Fibroblast of skin of left quadriceps (primary cell): ENCODE results near the gene FOSL2.

Experiments used
- DNase-seq, 2 experiments: peaks; one replicate each; pipeline ENCODE4 v3.0.0-alpha.2; 2013; ENCODE audit warnings: low read depth in 2 of 2

Gene FOSL2

GRCh38 chr2:28394997-28395333 is 2.3 kb downstream of the FOSL2 start:
- no peak for DNase-seq

DNA sequence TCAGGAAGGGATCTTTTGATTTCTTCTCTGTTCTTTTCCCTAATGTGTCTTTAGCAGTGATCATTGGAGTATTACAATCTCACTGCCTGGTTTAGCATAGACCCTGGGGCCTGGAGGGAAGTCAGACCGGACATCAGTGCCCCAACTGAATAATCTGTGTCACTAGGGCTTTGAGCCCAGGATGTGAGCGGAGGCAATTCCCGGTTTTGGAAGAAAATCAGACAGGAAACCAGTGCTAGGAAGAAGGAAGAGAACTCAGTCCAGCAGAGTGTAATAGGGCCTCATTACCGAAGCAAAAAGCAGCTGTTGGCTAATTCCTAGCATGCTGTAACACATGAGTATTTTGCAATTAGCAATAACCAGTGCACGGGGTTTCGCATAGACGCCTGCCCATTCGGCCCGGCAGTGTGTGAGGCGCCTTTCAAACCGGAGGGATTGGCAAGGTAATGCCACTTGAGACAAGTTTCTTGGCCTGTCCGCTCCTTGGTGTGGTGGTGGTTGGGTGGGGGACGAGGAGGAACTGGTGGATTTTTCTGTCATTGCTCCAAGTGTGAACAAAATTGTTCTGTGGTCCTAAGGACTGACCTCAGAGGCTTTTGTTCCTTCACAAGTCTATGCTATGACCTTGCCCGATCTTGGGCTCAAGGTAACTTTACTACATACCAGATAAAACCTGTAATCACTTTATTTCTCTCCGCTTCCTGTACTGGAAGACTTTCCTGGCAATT is 2.8 kb downstream of the FOSL2 start:
- no peak for DNase-seq

- DNase-seq: no peak
These were observed 4.4 kb downstream of the FOSL2 start for GRCh38 chr2:28397043-28397381.

DNA sequence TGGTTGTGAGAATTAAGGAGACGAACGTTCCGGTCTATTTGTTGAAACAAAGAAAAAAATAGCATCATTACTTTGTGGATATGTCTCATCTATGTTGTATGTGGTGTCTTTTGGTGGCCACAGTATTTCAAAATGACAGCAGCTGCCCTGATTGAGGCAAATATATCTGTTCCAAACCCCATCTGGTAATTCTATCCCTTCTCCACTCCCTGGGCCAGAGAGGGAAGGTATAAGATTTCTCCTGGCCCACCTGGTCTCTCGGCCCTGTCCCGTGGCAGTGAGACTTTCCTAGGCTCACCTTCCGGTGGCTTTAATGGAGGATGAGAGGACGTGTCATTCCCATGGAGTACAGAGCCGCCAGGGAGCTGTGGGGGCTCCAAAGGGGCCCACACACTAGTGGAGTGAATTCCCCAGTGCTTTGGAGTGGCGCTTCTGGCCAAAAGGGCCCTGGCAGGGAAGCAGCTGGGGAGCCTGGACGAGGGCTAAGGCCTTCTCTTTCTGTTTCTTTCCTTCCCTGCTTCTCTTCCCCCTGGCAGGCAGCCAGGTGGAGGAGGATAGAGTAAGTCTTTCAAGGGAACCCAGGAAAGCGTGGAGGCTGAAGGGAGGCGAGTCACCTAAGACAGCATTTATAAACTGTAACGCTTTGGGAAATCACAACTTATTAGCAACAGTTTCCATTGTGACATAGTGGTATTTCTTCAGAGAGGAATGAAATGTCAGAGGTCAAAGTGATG is 5.6 kb downstream of the FOSL2 start:
- no peak for DNase-seq

DNA sequence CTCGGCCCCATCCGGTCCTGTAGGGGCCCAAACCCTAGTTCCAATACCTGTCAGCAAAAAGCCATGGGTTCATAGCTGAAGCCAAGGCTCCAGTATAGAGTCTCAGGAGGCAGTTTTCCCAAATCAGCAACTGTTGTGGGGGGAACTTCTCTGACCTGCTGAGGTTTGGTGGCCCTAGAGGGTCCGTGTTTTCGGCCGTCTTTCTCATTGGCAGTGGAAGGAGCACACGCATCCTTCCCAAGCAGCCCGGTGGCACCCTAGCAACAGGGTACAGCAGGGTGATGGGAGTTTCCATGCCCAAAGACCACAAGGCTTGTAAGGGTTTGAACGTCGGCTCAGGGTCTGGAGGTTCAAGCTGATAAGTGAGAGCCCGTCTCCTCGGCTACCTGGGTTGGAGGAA is 6.6 kb downstream of the FOSL2 start:
- no peak for DNase-seq

DNA sequence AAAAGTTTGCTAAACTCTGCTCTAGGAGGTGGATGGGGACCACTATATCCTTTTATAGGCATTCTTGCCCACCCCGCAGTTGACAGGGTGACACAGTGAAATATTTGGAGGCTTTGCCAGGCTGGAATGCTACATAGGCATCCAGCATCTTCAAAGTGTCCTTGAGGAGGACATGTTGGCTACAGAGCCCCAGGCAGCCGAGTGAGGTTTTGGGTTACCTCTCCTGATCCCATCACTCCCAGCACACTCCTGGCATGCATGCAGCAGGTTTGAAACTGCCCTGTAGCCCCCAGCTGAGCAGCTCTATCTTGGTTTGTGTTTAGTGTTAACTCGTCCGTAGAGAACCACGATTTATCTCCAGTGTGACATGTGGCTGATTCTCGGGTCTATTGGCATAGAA is 7.3 kb downstream of the FOSL2 start:
- no peak for DNase-seq

GRCh38 chr2:28400419-28400818 is 7.8 kb downstream of the FOSL2 start:
- no peak for DNase-seq

DNA sequence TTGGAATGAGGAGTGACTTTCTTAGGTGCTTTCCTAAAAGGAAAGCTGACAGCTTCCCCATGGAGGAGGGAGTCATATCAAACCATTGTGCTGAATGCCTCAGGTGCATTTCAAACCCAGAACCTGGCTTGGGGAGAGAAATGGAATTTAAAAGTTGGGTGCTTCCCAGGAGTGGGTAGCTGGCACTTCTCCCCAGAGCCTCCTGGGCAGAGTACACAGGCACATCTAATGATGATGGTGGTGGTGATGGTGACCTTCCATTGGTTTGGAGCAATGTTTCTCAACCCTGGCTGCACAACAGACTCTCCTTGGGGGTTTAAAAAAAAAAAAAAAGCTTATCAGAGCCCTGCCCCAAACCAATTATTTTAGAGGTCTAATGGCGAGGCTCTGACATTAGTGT is 8.3 kb downstream of the FOSL2 start:
- DNase-seq: no peak

DNA sequence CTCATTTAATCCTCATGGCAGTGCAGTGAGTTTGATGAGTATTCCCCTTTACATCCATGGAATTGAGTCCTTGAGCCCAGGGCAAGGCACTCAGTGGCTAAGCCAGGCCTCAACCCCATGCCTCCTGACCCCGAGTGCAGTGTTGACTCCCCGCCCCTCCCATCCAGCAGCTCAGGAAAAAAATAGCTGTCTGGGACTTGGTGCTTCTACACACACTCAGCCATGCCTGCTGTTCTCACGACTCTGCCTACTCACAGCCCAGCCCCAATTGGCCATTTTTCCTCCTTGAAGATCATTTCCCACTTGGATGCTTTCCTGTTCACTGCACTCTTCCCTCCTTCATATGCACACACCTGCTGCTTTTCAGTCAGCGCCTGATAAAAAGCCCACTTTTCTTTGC is 8.8 kb downstream of the FOSL2 start:
- DNase-seq: no peak

DNA sequence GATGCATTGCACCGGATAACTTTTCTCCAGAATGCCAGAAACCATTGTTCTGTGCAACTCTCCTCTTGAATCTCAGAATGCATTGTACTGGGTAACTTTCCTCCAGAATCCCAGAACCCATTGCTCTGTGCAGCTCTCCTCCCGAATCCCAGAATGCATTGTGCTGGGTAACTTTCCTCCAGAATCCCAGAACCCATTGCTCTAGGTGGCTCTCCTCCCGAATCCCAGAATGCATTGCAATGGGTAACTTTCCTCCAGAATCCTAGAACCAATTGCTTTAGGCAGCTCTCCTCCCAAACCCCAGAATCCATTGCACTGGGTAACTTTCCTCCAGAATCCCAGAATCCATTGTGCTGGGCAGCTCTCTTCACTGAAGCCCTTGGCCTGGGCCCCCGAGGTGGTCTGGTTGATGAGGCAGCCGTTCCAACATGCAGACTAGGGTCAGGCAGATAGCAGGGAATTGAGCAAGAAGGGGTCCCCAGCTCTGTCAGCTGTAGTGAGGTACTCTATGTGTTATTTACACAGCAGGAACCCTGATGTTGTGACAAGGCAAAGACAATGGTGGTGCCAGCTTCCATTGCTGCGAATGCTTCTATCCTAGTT is 9.4 kb downstream of the FOSL2 start:
- DNase-seq: no peak

DNA sequence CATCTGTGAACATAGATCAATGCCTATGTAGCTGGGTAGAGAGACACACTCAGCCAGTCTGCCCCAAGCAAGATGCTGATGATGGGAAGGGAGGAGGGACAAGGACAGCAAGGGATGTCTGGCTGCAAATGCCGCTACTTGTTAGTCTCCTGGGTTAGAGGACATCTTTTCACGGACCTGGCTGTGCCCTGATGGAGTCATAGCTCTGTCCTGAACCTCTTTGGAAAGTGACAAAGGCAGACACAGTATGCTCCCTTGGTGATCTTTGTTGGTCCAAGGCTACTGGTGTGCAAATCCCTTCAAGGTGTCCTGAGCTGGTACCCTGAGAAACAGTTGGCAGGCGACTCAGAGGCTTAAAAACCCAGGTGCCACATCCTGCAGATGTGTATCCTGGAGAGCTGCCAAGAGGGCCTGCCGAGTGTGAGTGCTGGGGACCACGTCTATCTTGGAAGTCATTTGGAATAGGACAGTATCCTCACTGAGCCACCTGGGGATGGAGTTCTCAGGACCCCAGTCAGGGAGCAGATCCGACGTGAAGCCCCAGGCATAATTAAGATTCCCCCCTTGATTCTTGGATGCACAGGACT is 10.8 kb downstream of the FOSL2 start:
- DNase-seq: no peak

- DNase-seq: no peak
These were observed 11.4 kb downstream of the FOSL2 start for GRCh38 chr2:28404086-28404485.

DNA sequence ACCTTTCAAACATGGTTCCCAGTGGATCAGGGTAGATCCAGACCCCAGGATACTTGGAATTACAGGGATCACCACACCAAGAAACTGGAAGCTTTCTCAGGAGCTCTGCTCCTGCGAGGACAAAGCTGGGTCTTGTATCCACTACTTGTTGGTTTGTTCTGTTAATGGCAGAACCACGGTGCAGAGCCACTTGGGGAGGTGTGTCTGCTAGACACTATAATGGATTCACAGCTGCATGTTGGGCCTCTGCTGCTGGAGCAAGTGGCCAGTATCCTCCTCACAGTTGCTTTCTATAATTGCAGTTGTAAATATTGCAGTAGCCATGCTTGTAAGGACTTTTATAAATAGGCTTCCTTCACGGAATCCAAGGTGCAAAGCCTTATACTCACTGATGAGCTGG is 12.9 kb downstream of the FOSL2 start:
- no peak for DNase-seq

DNA sequence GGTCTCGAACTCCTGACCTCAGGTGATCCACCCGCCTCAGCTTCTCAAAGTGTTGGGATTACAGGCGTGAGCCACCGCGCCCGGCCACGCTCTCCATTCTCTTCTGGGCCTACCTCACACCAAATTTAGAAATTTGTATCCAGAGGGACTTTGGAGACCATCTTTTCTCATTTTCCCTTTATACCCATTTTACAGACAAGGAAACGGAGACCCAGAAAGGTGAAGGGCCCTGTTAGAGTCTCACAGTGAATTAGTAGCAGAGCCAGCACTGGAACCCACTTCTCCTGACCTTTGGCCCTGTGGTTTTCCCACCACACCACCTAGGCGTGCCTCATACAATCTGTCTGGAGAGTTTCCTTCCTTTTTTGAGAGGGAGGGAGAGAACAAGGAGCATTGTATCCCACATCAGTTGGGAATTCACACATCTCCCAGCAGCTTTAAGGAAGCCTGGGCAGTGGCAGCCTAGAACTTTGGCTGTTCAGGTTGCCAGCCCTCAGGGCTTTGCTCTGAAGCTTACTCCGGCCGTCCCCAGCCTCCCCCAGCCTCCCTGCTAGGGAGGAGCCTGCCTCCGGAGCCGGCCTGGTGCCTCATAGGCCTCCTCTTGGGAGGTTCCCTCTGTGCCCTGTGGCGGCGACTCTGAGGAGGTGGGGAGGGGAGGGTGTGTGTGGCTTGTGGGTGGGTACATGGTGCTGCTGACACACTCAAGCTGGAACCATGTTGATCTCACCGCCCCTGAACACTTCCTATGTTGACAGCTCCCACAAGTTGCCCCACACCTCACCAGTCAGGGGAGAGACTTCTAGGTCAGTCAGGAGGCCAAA is 13.8 kb downstream of the FOSL2 start:
- no peak for DNase-seq

DNA sequence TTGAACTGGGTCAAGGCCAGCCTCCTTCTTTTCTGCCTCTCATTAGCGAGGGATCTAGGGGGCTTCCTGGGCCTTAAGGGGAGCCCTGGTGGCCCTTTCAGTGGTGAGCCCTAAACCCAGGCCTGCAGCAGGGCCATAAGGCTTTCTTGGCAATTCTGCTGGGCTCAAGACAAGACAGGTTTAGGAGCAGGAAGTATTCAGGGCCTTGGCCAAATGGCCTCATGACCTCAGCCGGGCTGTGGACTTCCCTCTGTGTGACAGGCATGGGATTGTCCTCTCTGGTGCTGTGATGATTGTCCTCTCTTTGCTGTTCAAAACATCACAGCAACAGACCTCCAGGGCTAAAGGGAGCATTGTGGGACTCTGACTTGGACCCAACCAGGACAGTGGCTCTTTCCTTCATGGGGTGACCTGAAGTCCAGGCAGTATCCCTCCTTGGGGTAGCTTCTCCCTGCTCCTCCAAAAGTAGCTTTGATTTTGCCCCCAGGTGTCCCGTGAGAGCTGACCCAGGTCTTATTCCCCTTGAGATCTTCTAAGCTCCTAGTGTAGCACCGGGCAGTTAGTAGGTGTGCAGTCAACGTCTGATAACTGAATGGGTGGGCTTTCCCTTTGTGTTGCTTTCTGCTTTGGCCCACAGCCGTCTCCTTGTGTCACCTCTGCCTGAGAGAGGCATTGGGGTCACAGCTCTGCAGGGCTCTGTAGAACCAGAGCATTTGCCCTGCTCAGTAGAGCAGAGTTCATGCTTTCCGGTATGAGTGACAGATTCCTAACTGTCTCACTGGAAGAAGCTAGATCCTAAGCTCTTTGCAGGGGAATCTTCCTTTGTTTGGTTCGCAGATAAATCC is 14.7 kb downstream of the FOSL2 start:
- DNase-seq: no peak

GRCh38 chr2:28407976-28408690 is 15.5 kb downstream of the FOSL2 start:
- no peak for DNase-seq

- DNase-seq: no peak
These were observed 16.3 kb downstream of the FOSL2 start for GRCh38 chr2:28408764-28409599.

DNA sequence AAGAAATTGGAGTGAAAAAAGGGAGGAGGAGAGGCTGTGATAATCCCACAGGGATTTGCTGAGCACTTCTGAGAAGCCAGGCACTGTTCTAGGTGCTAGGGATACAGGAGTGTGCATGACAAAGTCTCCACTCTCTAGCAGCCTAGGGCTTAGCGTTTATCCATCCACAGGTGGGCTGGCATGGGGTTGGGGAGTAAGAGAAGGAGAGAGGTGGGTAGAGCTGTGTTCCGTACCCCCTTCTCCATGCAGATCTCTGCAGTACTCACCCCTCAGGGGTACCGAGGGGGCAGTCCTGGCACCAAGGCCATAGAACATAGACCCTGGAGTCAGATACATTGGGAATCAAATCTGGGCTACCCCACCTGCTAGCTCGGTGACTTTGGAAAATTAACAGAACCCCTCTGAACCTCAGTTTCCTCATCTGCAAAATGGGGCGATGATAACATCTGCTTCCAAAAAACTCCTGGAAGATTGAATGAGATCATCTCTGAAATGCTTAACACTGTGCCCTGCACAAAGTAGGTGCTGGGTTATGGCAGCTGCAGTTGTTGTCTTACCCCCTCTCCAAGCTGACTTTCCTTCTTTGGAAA is 18.6 kb downstream of the FOSL2 start:
- no peak for DNase-seq

DNA sequence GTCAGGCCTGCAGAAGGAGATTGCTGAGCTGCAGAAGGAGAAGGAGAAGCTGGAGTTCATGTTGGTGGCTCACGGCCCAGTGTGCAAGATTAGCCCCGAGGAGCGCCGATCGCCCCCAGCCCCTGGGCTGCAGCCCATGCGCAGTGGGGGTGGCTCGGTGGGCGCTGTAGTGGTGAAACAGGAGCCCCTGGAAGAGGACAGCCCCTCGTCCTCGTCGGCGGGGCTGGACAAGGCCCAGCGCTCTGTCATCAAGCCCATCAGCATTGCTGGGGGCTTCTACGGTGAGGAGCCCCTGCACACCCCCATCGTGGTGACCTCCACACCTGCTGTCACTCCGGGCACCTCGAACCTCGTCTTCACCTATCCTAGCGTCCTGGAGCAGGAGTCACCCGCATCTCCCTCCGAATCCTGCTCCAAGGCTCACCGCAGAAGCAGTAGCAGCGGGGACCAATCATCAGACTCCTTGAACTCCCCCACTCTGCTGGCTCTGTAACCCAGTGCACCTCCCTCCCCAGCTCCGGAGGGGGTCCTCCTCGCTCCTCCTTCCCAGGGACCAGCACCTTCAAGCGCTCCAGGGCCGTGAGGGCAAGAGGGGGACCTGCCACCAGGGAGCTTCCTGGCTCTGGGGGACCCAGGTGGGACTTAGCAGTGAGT is 19.4 kb downstream of the FOSL2 start:
- no peak for DNase-seq
